GM12892 (cell line): Measurements from ENCODE around the gene FAM222A.

Experiments used
- POLR2A ChIP-seq: IDR thresholded peaks from 2 replicates; pipeline ENCODE4 v1.6.1; 2011; ENCODE audit warnings: low read depth, low read length, control low read depth
- POLR2AphosphoS5 ChIP-seq: IDR thresholded peaks from 2 replicates; pipeline ENCODE4 v1.6.1; 2011; ENCODE audit warnings: low read depth, low read length, control low read depth
- TAF1 ChIP-seq: IDR thresholded peaks from 2 replicates; pipeline ENCODE4 v1.6.1; 2011; ENCODE audit warnings: low read depth, mild to moderate bottlenecking, control low read depth, low read length, borderline replicate concordance

- TF ChIP-seq POLR2AphosphoS5 (no peak), TAF1 (no peak), POLR2A (no peak)
These were observed 36.3 kb upstream of the FAM222A start for GRCh38 chr12:109677279-109677691.
